Esophagus squamous epithelium (tissue), 5 donors: Measurements from ENCODE around the gene PTPN18. TPM values are rescaled to one million over a fixed set of nuclear protein-coding genes. Genes with fewer than 3 reads are reported as not detected.

Experiments
- DNase-seq: peaks from one replicate; lab custom pipeline; 2025; lab: John Stamatoyannopoulos, UW
- H3K27ac ChIP-seq, 4 donors: fragments of 200-600 bp; sonication (generic); one replicate each; pipeline ENCODE4 v1.5.1; 2016 to 2019; ENCODE audit warnings: mild to moderate bottlenecking in 1 of 4
- H3K27me3 ChIP-seq, 4 donors: fragments of 200-600 bp; sonication (generic); 1 replicate in 3 of 4; 2 replicates in 1 of 4; pipeline versions ENCODE4 v1.5.1 to v1.6.0; 2017 to 2021; ENCODE audit warnings: antibody characterized with exemption in 1 of 4
- H3K36me3 ChIP-seq, 3 donors: fragments of 200-600 bp; sonication (generic); one replicate each; pipeline ENCODE4 v1.5.1; 2016 to 2019
- H3K4me1 ChIP-seq, 3 donors: fragments of 200-600 bp; sonication (generic); one replicate each; pipeline ENCODE4 v1.5.1; 2017 to 2019
- H3K4me3 ChIP-seq, 4 donors: fragments of 200-600 bp; sonication (generic); 1 replicate in 3 of 4; 2 replicates in 1 of 4; pipeline ENCODE4 v1.5.1; 2016 to 2019; ENCODE audit warnings: mild to moderate bottlenecking in 2 of 4, moderate library complexity in 1 of 4
- H3K9me3 ChIP-seq, 3 donors: fragments of 200-600 bp; sonication (generic); one replicate each; pipeline ENCODE4 v1.5.1; 2016 to 2019
- CTCF ChIP-seq, 6 experiments: fragments of 450-650 bp in 4 of 6; fragments of 200-600 bp in 2 of 6; sonication (generic) in 2 of 6; IDR thresholded peaks; one replicate each; pipeline ENCODE4 v1.5.1; 2016 to 2019; ENCODE audit warnings: antibody characterized with exemption in 6 of 6, mild to moderate bottlenecking in 4 of 6, moderate library complexity in 4 of 6
- POLR2A ChIP-seq, 4 donors: fragments of 450-650 bp; IDR thresholded peaks; one replicate each; pipeline ENCODE4 v1.6.1; 2017; ENCODE audit warnings: antibody characterized with exemption in 4 of 4, mild to moderate bottlenecking in 4 of 4, moderate library complexity in 3 of 4
- WGBS, 2 donors: methylation state at CpG; one replicate each; pipeline ENCODE4 v1.1.5; 2018; 5-methylcytosine and 5-hydroxymethylcytosine counted together
- intact Hi-C: fragments of 100-400 bp; cut with DNase I; formaldehyde crosslinking; loops from one replicate; pipeline ENCODE4 v1.15.0; 2022
- total RNA-seq, 4 donors: library from RNA; depleted of rRNA; stranded (reverse); fragments of >200 nt; gene quantifications; one replicate each; pipeline ENCODE4 v1.1.0, GENCODE V29; 2016
- donor health status: DM: yes; HTN: yes; CAD: no.

PTPN18 gene
- total RNA-seq, 4 donors from 2014 or later: 26.8 to 43.6 (median 35.5) TPM

DNA sequence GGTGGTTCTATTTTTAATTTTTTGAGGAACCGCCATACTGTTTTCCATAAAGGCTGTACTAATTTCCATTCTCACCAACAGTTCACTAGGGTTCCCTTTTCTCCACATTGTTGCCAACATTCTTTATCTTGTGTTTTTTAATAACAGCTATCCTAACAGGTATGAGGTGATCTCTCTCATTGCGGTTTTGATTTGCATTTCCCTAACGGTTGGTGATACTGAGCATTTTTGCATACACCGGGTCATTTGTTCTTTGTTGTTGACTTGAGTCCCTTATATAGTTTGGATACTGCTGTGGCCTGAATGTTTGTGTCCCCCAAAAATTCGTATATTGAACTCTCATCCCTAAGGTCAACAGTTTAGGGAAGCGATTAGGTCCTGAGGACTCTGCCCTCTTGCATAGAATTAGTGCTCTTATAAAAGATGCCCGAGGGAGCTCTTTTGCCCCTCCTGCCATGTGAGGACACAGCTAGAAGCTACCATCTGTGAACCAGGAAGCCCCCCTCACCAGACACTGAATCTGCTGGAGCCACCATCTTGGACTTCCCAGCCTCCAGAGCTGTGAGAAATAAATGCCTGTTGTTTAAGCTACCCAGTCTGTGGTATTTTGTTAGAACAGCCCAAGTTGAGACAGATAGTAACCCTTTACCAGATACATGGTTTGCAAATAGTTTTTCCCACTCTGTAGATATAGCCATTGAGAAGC is 8.5 kb upstream of the PTPN18 start:
- no peak for TF ChIP-seq CTCF (IDR thresholded peaks at IDR 0.05)
- TF ChIP-seq POLR2A (IDR thresholded peaks at IDR 0.05): no peak
- intact Hi-C loops: no loop called here

GRCh38 chr2:130349174-130349573 is 6.7 kb upstream of the PTPN18 start:
- TF ChIP-seq POLR2A (IDR thresholded peaks at IDR 0.05) (no peak), CTCF (IDR thresholded peaks at IDR 0.05) (no peak)
- no peaks in the 10 kb centered on the region for H3K27me3 ChIP-seq
- H3K36me3 ChIP-seq: peaks cover 18 to 51% (median 34%) of the 10 kb centered on the region in 3 donors
- intact Hi-C loops: no loop called here
- peaks cover 2 to 7% (median 5%) of the 10 kb centered on the region in 3 donors for H3K4me1 ChIP-seq
- no peak for DNase-seq
- no peaks in the 10 kb centered on the region for H3K9me3 ChIP-seq
- H3K4me3 ChIP-seq: no peak overlapping the region
- H3K27ac ChIP-seq: no peak overlapping the region
- WGBS, 2 donors: 91 to 93% methylated on average over 3 of the region's 3 CpGs

More for the DNA sequence above, 8.5 kb upstream of the PTPN18 start:
- no peak overlapping the region for H3K27ac ChIP-seq
- H3K9me3 ChIP-seq: no peaks in the 10 kb centered on the region
- H3K36me3 ChIP-seq: peaks cover 18 to 53% (median 34%) of the 10 kb centered on the region in 3 donors
- peaks cover 12 to 15% (median 13%) of the 10 kb centered on the region in 3 donors for H3K4me1 ChIP-seq
- H3K27me3 ChIP-seq: no peaks in the 10 kb centered on the region
- 84 to 95% methylated on average over 7 of the region's 7 CpGs for WGBS, 2 donors
- no peak for DNase-seq
- H3K4me3 ChIP-seq: no peak overlapping the region

- DNase-seq: no peak
- TF ChIP-seq POLR2A (IDR thresholded peaks at IDR 0.05) (no peak), CTCF (IDR thresholded peaks at IDR 0.05) (no peak)
- Histone ChIP-seq H3K9me3 (no peaks in the 10 kb centered on the region), H3K27ac (no peak overlapping the region), H3K4me3 (no peak overlapping the region), H3K36me3 (peaks cover under 1 to 26% (median 11%) of the 10 kb centered on the region in 3 donors), H3K27me3 (no peaks in the 10 kb centered on the region), H3K4me1 (peaks cover 12 to 24% (median 12%) of the 10 kb centered on the region in 3 donors)
- 57% methylated on average over 5 of the region's 7 CpGs; no CpG with 5 or more reads in 1 of the 2 donors for WGBS, 2 donors
- intact Hi-C loops: no loop called here
These were observed 4.1 kb upstream of the PTPN18 start for GRCh38 chr2:130351711-130352110.

DNA sequence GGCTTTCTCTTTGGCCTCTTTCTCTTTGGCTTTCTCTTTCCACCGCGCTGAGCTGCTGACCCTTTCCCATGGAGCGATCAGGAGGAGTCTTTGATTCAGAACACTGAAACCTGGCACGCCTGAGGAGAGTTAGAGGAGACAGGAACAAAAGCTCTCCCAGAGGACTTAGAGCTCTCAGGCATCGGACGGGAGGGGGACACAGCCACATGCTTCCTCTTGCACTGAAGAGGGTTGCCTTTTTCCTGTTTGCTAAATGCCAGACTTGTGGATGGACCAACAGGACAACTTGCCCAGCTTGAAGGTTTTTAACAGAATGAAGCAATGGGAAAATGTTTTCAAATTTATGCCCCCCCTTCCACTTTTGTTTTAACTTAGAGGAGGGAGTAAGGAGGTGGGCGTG is 3.6 kb upstream of the PTPN18 start:
- TF ChIP-seq POLR2A (IDR thresholded peaks at IDR 0.05) (no peak), CTCF (IDR thresholded peaks at IDR 0.05) (no peak)
- Histone ChIP-seq H3K27ac (no peak overlapping the region), H3K36me3 (peaks cover 0 to 20% (median 9%) of the 10 kb centered on the region in 3 donors), H3K4me1 (peaks cover 12 to 28% (median 14%) of the 10 kb centered on the region in 3 donors), H3K4me3 (no peak overlapping the region), H3K27me3 (no peaks in the 10 kb centered on the region), H3K9me3 (no peaks in the 10 kb centered on the region)
- intact Hi-C loops: no loop called here
- no peak for DNase-seq
- 49 to 67% methylated on average over 6 of the region's 7 CpGs for WGBS, 2 donors
